SK-N-SH (cell line): Measurements from ENCODE around the gene IFNL4.

Source experiments
- CTCF ChIP-seq: fragments of 200-600 bp; sonication (generic); IDR thresholded peaks from 2 replicates; pipeline ENCODE4 v1.6.1; 2017; ENCODE audit warnings: antibody characterized with exemption, mild to moderate bottlenecking, moderate library complexity
- EP300 ChIP-seq, 2 experiments: IDR thresholded peaks; 2 replicates each; pipeline versions ENCODE4 v1.4.0 to v1.6.1; 2012; ENCODE audit warnings: borderline replicate concordance in 1 of 2, low read depth in 1 of 2, low read length in 1 of 2
- EZH2phosphoT487 ChIP-seq: fragments of 200-600 bp; sonication (generic); IDR thresholded peaks from 2 replicates; pipeline ENCODE4 v1.6.1; 2017; ENCODE audit warnings: low read depth, mixed run types, mild to moderate bottlenecking, antibody characterized with exemption, moderate library complexity, borderline replicate concordance
- FOSL2 ChIP-seq: IDR thresholded peaks from 2 replicates; pipeline ENCODE4 v1.4.0; 2012; ENCODE audit warnings: low read depth, mild to moderate bottlenecking, moderate library complexity, borderline replicate concordance
- FOXJ3 ChIP-seq: sonication (generic); formaldehyde crosslinking; IDR thresholded peaks from 2 replicates; pipeline ENCODE4 v1.5.1; 2020; ENCODE audit warnings: mild to moderate bottlenecking, missing genetic modification reagents
- JUND ChIP-seq: IDR thresholded peaks from 2 replicates; pipeline ENCODE4 v1.4.0; 2012
- MXI1 ChIP-seq: IDR thresholded peaks from 2 replicates; pipeline ENCODE4 v1.6.1; 2012; ENCODE audit warnings: mild to moderate bottlenecking, low read depth, low read length, improper control_type of control experiment
- NFIC ChIP-seq: IDR thresholded peaks from 2 replicates; pipeline ENCODE4 v1.4.0; 2012; ENCODE audit warnings: borderline replicate concordance
- RFX5 ChIP-seq: IDR thresholded peaks from 2 replicates; pipeline ENCODE4 v1.6.1; 2012; ENCODE audit warnings: mild to moderate bottlenecking, improper control_type of control experiment, low read length
- TAF1 ChIP-seq: IDR thresholded peaks from 2 replicates; pipeline ENCODE4 v1.6.1; 2012; ENCODE audit warnings: low read depth, mild to moderate bottlenecking, low read length, moderate library complexity, borderline replicate concordance
- TF ChIP-seq, protein P1 (sequence below): IDR thresholded peaks from 2 replicates; pipeline ENCODE4 v1.6.1; 2012; ENCODE audit warnings: mild to moderate bottlenecking, low read depth, low read length, moderate library complexity

DNA sequence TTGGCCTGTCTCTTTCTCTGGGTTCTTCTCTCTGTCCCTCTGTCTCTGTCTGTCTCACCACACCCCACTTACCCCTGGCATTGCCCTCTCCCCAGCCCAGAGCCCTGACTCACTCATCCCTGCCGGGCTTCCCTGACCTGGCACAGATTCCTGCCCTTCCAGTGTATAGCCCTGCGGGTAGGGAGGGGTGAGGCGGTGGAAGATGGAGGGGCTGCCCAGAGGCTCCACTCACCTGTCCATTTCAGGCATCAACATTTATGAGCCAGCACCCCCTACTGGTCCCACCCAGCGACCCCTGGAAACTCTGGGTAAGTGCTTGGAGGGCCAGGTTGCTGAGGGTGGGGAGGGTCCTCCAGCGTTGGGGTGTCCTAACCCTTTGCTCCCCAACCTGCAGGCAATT lies 50.8 kb downstream of the IFNL4 start:
- TF ChIP-seq CTCF (no peak; the same call in 1 of the 2 replicates), EP300 (IDR thresholded peaks at IDR 0.05; ENCODE audit: borderline replicate concordance in 1 of 2, low read depth in 1 of 2, low read length in 1 of 2) (no peak), TAF1 (no peak), FOSL2 (no peak), RFX5 (no peak), EZH2phosphoT487 (no peak), NFIC (no peak), FOXJ3 (no peak), JUND (no peak), MXI1 (no peak)
- TF ChIP-seq, protein P1, sequence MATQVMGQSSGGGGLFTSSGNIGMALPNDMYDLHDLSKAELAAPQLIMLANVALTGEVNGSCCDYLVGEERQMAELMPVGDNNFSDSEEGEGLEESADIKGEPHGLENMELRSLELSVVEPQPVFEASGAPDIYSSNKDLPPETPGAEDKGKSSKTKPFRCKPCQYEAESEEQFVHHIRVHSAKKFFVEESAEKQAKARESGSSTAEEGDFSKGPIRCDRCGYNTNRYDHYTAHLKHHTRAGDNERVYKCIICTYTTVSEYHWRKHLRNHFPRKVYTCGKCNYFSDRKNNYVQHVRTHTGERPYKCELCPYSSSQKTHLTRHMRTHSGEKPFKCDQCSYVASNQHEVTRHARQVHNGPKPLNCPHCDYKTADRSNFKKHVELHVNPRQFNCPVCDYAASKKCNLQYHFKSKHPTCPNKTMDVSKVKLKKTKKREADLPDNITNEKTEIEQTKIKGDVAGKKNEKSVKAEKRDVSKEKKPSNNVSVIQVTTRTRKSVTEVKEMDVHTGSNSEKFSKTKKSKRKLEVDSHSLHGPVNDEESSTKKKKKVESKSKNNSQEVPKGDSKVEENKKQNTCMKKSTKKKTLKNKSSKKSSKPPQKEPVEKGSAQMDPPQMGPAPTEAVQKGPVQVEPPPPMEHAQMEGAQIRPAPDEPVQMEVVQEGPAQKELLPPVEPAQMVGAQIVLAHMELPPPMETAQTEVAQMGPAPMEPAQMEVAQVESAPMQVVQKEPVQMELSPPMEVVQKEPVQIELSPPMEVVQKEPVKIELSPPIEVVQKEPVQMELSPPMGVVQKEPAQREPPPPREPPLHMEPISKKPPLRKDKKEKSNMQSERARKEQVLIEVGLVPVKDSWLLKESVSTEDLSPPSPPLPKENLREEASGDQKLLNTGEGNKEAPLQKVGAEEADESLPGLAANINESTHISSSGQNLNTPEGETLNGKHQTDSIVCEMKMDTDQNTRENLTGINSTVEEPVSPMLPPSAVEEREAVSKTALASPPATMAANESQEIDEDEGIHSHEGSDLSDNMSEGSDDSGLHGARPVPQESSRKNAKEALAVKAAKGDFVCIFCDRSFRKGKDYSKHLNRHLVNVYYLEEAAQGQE, result no peak
